SK-N-SH (cell line): ENCODE measurements around the gene ITGAV.

ENCODE experiments used
- CHD2 ChIP-seq: fragments of 150-350 bp; IDR thresholded peaks from 2 replicates; pipeline ENCODE4 v1.6.1; 2018; ENCODE audit warnings: low read length; ENCODE audit not compliant: partially characterized antibody
- EP300 ChIP-seq, 2 experiments: IDR thresholded peaks; 2 replicates each; pipeline versions ENCODE4 v1.4.0 to v1.6.1; 2012; ENCODE audit warnings: borderline replicate concordance in 1 of 2, low read depth in 1 of 2, low read length in 1 of 2
- RXRA ChIP-seq: IDR thresholded peaks from 2 replicates; pipeline ENCODE4 v1.4.0; 2012; ENCODE audit warnings: low read depth, mild to moderate bottlenecking, borderline replicate concordance
- TF ChIP-seq, protein P1 (sequence below): IDR thresholded peaks from 2 replicates; pipeline ENCODE4; 2012
- TF ChIP-seq, protein P2 (sequence below): fragments of 200-600 bp; sonication (generic); IDR thresholded peaks from 2 replicates; pipeline ENCODE4 v1.6.1; 2017; ENCODE audit warnings: antibody characterized with exemption, mild to moderate bottlenecking, moderate library complexity
- TF ChIP-seq, protein P3 (sequence below): IDR thresholded peaks from 2 replicates; pipeline ENCODE4 v1.4.0; 2012; ENCODE audit warnings: low read depth, borderline replicate concordance
- TF ChIP-seq, protein P4 (sequence below): fragments of 150-350 bp; IDR thresholded peaks from 2 replicates; pipeline ENCODE4 v1.6.1; 2017; ENCODE audit warnings: antibody characterized with exemption, low read length, low read depth, borderline replicate concordance

DNA sequence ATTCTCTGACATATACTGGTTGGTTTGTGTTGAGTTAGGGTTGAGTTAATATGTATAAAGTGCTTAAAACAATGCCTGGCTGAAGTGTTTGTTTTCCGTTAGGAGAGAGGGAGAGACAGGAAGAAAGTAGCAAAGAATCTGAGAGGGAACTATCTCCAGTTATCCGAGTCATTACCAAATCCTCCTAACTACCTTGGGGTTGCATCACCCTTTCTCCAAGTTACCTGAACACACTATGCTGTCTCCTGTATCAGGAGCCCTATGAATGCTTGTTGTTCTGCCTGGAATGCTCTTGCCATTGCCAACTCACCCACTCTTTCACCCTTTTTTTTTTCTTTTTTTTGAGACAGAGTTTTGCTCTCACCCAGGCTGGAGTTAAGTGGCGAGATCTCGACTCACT, 47.9 kb upstream of the ITGAV start:
- no peak for TF ChIP-seq EP300 (IDR thresholded peaks at IDR 0.05; ENCODE audit: borderline replicate concordance in 1 of 2, low read depth in 1 of 2, low read length in 1 of 2)
- TF ChIP-seq, protein P1, sequence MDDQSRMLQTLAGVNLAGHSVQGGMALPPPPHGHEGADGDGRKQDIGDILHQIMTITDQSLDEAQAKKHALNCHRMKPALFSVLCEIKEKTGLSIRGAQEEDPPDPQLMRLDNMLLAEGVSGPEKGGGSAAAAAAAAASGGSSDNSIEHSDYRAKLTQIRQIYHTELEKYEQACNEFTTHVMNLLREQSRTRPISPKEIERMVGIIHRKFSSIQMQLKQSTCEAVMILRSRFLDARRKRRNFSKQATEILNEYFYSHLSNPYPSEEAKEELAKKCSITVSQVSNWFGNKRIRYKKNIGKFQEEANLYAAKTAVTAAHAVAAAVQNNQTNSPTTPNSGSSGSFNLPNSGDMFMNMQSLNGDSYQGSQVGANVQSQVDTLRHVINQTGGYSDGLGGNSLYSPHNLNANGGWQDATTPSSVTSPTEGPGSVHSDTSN = no peak
- no peak for TF ChIP-seq CHD2
- TF ChIP-seq, protein P2, sequence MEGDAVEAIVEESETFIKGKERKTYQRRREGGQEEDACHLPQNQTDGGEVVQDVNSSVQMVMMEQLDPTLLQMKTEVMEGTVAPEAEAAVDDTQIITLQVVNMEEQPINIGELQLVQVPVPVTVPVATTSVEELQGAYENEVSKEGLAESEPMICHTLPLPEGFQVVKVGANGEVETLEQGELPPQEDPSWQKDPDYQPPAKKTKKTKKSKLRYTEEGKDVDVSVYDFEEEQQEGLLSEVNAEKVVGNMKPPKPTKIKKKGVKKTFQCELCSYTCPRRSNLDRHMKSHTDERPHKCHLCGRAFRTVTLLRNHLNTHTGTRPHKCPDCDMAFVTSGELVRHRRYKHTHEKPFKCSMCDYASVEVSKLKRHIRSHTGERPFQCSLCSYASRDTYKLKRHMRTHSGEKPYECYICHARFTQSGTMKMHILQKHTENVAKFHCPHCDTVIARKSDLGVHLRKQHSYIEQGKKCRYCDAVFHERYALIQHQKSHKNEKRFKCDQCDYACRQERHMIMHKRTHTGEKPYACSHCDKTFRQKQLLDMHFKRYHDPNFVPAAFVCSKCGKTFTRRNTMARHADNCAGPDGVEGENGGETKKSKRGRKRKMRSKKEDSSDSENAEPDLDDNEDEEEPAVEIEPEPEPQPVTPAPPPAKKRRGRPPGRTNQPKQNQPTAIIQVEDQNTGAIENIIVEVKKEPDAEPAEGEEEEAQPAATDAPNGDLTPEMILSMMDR = no peak
- TF ChIP-seq, protein P3, sequence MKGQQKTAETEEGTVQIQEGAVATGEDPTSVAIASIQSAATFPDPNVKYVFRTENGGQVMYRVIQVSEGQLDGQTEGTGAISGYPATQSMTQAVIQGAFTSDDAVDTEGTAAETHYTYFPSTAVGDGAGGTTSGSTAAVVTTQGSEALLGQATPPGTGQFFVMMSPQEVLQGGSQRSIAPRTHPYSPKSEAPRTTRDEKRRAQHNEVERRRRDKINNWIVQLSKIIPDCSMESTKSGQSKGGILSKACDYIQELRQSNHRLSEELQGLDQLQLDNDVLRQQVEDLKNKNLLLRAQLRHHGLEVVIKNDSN = no peak
- no peak for TF ChIP-seq RXRA
- TF ChIP-seq, protein P4, sequence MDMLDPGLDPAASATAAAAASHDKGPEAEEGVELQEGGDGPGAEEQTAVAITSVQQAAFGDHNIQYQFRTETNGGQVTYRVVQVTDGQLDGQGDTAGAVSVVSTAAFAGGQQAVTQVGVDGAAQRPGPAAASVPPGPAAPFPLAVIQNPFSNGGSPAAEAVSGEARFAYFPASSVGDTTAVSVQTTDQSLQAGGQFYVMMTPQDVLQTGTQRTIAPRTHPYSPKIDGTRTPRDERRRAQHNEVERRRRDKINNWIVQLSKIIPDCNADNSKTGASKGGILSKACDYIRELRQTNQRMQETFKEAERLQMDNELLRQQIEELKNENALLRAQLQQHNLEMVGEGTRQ = no peak
